M059J (cell line): Measurements from ENCODE around the gene BRIP1. TPM values are rescaled to one million over a fixed set of nuclear protein-coding genes. Genes with fewer than 3 reads are reported as not detected.
"Not testable (repeated sequence)": the region's sequence is repeated elsewhere in the genome, so short reads cannot be mapped to it uniquely, and the experiment has no call there.

Experiments
- DNase-seq: peaks from one replicate; pipeline ENCODE4 v3.0.0-alpha.2; 2012; ENCODE audit warnings: low read depth
- total RNA-seq: library from RNA; depleted of rRNA; stranded (reverse); fragments of >200 nt; shearing (Covaris generic); gene quantifications from 2 replicates; pipeline ENCODE4 v1.2.3, GENCODE V29; 2014

The BRIP1 gene
- total RNA-seq, 1 experiment from 2014 or later: 20.8 TPM

DNA sequence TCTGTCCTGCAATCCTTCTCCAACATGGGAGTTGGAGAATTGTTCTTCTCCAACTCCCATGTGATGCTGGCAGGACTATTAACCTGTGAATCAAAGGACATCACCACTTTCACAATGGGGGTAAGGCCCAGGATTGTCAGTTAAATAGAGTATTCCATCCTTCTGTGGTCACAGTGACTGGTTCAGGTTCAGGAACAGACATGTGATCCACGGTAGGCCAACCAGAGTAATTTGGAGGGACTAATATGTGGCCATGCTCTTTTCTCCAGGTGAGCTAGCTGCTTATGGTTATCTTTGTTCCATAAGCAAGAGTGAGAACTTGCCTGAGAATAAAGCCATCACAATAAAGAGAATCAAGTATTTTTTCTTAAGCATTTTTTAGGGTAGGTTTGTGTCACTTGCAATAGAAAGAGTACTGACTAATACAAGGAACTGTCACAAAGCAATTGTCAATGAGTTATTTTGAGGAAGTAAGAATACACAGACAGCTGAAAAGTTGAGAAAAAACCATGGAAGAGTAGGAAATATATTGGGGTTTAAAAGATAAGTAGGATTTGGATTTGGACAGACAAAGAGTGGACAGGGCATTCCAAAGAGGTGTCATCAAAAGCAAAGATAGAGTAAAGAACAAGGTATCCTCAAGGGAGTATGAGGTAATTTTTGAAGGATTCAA lies 63.4 kb downstream of the BRIP1 start:
- DNase-seq: no peak

DNA sequence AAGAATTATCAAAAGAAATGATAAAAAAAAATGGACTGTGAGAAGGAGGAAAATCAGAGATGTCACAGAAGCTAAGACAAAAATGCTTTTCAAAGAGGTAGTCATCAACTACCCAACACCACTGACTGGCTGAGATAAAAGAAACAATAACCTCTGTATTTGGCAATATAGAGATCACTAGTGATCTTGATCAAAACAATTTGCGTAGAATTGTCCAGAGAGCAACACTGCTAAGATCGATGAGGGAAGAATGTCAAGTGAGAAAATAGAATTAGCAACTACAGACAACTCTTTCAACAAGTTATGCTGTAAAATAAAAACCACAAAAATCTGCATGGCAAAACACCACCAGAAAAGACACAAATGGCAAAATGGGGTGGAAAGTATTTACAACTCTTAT lies 66.0 kb downstream of the BRIP1 start:
- DNase-seq: no peak

DNA sequence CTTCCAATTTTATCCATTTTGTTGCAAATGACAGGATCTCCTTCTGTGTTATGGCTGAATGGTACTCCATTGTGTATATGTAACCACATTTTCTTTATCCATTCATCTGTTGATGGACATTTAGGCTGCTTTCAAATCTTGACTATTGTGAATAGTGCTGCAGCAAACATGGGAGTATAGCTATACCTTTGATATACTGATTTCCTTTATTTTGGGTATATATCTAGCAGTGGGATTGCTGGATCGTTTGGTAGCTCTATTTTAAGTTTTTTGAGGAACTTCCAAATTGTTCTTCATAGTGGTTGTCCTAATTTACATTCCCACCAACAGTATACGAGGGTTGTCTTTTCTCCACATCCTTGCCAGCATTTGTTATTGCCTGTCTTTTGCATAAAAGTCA lies 67.8 kb downstream of the BRIP1 start:
- no peak for DNase-seq

GRCh38 chr17:61794792-61795191 lies 68.5 kb downstream of the BRIP1 start:
- no peak for DNase-seq

DNA sequence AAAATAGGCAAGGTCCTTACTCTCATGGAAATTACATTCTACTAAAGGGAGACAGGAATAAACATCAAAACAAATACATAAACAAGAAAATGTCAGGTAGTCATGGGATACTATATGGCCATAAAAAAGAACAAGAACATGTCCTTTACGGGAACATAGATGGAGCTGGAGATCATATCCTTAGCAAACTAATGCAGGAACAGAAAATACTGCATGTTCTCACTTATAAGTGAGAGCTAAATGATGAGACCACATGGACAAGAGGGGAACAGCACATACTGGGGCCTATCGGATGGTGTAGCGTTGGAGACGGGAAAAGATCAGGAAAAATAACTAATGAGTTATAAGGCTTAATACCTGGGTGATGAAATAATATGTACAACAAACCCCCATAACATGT lies 69.1 kb downstream of the BRIP1 start:
- DNase-seq: no peak

- no peak for DNase-seq
Measured at GRCh38 chr17:61793565-61793964, 69.8 kb downstream of the BRIP1 start.

- DNase-seq: no peak
Measured at GRCh38 chr17:61789872-61790271, 73.5 kb downstream of the BRIP1 start.

DNA sequence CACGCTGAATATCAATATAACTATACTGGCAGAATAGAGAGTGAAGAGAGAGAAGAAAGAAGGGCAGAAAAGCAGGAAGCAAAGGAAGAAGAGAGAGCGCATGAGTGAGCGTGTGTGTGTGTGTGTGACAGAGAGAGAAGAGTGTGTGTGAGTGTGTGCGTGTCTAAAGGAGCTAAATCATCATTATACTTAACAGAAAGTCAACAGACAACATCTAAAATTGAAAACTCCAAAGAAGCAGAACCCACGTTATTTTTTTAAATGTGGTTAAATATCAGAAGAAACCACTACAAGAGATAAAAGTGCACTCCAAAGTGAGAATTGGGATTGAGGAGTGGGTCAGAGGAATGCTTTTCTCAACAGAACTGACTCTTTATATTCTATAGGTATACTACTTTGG lies 77.2 kb downstream of the BRIP1 start:
- no peak for DNase-seq

DNA sequence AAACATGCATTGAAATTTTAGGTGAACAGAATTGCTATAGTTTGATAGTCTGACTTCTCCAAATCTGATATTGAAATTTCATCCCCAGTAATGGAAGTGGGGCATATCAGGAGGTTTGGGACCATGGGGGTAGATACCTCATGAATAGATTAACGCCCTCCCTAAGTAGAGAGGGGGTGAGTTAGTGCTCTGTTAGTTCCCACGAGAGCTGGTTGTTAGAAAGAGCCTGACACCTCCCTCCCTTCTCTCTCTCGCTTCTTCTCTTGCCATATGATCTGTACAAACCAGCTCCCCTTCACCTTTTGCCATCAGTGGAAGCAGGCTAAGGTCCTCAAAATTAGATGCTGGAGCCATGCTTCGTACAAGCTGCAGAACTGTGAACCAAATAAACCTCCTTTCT lies 78.8 kb downstream of the BRIP1 start:
- DNase-seq: no peak

- DNase-seq: no peak
Measured at GRCh38 chr17:61783556-61784304, 79.6 kb downstream of the BRIP1 start.

DNA sequence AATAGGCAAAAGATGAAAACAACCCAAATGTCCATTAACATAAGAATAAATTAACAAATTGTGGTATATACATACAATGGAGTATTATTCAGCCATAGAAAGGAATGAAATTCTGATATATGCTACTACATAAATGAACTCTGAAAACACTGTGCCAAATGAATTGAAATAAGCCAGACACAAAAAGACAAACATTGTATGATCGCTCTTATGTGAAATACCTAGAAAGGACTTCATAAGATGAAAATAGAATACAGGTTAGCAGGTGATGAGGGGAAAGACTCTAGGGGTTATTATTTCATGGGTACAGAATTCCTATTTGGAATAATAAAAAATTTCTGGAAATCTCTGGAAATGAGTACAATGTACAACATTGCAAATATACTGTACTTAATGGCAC lies 80.2 kb downstream of the BRIP1 start:
- no peak for DNase-seq

DNA sequence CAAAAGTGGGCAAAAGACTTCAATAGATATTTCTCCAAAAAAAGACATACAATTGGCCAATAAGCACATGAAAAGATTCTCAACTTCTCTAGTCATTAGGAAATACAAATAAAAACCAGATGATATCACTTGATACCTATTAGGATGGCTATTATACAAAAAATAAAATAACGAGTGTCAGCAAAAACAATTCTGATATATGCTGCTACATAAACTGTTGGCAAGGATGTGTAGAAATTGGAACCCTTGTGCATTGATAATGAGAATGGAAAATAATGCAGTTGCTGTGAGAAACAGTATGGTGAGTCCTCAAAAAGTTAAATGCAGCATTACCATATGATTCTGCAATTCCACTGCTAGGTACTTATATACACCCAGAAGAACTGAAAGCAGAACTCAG lies 80.6 kb downstream of the BRIP1 start:
- no peak for DNase-seq

GRCh38 chr17:61775364-61775763 lies 88.0 kb downstream of the BRIP1 start:
- no peak for DNase-seq

GRCh38 chr17:61774724-61775123 lies 88.6 kb downstream of the BRIP1 start:
- DNase-seq: no peak

- DNase-seq: not testable (repeated sequence)
Measured at GRCh38 chr17:61774087-61774486, 89.2 kb downstream of the BRIP1 start.

GRCh38 chr17:61770752-61771533 lies 92.4 kb downstream of the BRIP1 start:
- peak; percentile 79 for DNase-seq

GRCh38 chr17:61770043-61770442 lies 93.3 kb downstream of the BRIP1 start:
- peak; percentile 31 for DNase-seq

DNA sequence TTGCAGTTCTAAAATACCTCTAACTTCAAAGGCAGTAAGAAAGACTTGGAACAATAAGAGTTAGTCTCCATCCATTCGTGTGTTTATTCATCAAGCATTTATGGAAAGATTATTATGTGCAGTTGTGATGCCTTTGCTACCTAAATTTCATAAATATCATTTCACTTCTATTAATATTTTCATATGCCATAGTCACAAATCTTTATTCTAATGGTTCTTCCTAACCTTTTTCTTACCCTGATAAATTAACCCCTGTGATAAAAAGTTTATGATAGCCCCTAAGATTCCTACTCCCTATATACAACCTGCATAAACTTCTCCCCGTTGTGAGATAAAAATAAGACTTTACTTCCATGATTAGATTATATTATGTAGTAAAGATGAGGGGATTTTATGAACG lies 94.9 kb downstream of the BRIP1 start:
- DNase-seq: no peak

- no peak for DNase-seq
Measured at GRCh38 chr17:61766520-61766919, 96.8 kb downstream of the BRIP1 start.

- DNase-seq: no peak
Measured at GRCh38 chr17:61764846-61765245, 98.5 kb downstream of the BRIP1 start.

DNA sequence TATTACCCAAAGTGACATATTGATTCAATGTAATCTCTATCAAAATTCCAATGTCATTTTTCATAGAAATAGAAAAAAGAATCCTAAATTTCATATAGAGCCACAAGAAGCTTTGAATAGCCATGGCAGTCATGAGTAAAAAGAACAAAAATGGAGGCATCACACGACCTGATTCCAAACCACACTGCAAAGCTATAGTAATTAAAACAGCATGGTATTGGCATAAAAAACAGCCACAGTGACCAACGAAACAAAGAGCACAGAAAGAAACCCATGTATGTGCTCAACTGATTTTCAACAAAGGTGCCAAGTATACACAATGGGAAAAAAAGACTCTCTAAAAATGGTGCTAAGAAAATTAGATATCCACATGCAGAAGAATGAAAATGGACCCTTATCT lies 101.5 kb downstream of the BRIP1 start:
- no peak for DNase-seq

- DNase-seq: no peak
Measured at GRCh38 chr17:61759362-61759761, 104.0 kb downstream of the BRIP1 start.

DNA sequence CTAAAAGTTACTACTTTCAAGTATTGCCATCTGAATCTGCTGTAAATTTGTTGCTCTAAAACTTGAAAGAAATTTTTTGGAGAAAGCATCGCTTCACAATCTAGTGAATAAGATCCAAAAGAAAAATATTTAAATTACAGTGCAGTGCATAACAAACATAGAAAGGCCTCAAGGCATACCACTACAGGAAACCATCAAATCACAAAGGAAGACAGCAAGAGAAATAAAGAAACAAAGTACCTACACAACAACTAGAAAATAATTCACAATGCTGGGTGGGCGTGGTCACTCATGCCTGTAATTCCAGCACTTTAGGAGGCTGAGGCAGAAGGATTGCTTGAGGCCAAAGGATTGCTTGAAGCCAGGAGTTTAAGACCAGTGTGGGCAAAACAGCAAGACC lies 104.9 kb downstream of the BRIP1 start:
- no peak for DNase-seq
